Rectal smooth muscle tissue (tissue), 1 donor: Measurements from ENCODE around the gene IL34.

ENCODE experiments used
- H3K27ac ChIP-seq: one replicate; pipeline ENCODE4 v1.7.0; 2013; ENCODE audit warnings: low read depth, low read length, inconsistent platforms
- H3K27me3 ChIP-seq: one replicate; pipeline ENCODE4 v1.7.0; 2013; ENCODE audit warnings: low read length; ENCODE audit not compliant: control insufficient read depth, insufficient read depth
- H3K36me3 ChIP-seq: one replicate; pipeline ENCODE4 v1.7.0; 2013; ENCODE audit warnings: low read length; ENCODE audit not compliant: control insufficient read depth, insufficient read depth
- H3K4me1 ChIP-seq: one replicate; pipeline ENCODE4 v1.7.0; 2013; ENCODE audit warnings: low read length; ENCODE audit not compliant: control insufficient read depth, insufficient read depth
- H3K4me3 ChIP-seq: one replicate; pipeline ENCODE4 v1.7.0; 2013; ENCODE audit warnings: low read length
- H3K9ac ChIP-seq: one replicate; pipeline ENCODE4 v1.7.0; 2013; ENCODE audit warnings: low read length

The IL34 gene

DNA sequence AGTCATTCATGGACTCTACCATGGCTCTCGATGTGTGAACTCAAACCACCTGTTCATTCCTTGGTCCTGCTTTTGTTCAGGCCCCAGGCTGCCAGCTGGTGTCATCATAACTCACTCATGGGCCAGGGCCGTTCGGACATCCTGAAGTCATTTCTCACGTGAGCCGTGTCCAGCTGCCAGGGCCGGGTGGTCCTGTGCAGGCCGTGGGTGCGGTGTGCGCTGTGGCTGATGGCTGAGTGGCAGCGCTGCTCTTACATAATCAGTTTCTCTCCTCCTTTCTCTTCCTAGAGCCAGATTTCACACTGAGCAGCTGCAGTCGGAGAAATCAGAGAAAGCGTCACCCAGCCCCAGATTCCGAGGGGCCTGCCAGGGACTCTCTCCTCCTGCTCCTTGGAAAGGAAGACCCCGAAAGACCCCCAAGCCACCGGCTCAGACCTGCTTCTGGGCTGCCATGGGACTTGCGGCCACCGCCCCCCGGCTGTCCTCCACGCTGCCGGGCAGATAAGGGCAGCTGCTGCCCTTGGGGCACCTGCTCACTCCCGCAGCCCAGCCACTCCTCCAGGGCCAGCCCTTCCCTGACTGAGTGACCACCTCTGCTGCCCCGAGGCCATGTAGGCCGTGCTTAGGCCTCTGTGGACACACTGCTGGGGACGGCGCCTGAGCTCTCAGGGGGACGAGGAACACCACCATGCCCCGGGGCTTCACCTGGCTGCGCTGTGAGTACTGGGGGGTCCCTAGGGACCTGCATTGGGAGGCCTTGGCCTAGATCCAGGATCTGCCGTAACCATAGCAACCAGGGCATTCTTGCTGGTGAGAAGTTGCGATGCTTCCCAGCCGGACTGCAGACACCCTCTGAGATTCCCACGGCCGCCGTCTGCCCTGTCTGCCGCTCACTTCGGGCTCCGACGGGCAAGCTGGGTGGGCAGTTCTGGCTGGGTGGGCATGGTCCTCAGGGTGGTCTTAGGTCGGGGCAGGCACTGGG lies at the start of gene IL34:
TSS of gene IL34 (plus strand) at position 300 of the 982 bp plus-strand sequence. CDS start at position 689, 389 bp downstream.
- Histone ChIP-seq H3K27ac (peak within 1 kb of the TSS; percentile 15), H3K27me3 (no peaks in the 10 kb centered on the region), H3K9ac (no peak within 1 kb of the TSS), H3K36me3 (no peaks in the 10 kb centered on the region), H3K4me3 (no peak within 1 kb of the TSS), H3K4me1 (no peaks in the 10 kb centered on the region)

DNA sequence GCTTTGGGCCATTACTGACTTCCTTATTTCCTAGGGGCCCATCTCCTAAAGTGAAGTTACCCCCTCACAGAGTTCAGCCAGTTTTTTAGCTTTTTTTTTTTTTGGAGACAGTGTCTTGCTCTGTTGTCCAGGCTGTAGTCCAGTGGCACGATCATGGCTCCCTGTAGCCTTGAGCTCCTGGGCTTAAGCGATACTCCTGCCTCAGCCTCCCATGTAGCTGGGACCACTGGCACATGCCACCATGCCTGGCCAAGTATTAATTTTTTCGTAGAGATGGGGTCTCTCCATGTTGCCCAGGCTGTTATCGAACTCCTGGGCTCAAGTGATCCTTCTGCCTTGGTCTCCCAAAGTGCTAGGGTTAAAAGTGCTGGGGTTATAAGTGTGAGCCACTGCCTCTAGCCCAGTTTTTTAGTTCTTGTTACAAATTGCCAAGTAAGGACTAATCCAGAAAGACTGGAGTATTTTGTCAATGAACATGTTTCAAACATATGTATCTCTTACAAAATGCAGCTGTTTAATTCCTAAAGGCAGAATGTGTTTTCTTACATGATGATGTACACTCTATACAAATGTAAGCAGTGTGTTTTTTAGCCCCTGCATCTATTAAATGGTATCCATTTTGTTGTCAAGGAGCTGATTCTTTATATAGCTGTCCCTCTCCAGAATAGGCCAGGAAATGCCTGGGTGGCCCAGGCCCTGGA lies 49.1 kb upstream of the IL34 start:
- H3K4me3 ChIP-seq = no peak overlapping the region

DNA sequence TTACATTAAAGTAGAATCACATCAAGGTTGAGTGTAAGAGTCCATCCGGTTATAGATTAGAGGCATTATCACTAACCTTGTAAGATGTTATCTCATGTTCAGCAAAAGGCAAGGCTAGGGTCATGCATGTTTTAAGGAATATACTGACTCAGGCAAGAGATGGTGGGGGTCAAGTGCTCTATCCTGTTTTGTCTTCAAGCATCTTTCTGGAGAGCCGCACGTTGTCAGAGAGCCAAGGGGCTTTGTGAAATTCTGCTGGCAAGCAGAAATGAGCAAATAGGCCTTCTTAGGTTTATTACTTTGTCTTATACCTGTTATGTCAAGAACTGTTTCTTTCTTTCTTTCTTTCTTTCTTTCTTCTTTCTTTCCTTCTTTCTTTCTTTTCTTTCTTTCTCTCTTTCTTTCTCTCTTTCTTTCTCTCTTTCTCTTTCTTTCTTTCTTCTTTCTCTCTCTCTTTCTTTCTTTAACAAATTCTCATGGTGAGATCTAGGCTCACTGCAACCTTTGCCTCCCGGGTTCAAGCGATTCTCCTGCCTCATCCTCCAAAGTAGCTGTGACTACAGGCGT lies 47.3 kb upstream of the IL34 start:
- Histone ChIP-seq H3K27me3 (no peaks in the 10 kb centered on the region), H3K9ac (no peak overlapping the region), H3K4me3 (no peak overlapping the region), H3K27ac (no peak overlapping the region), H3K36me3 (no peaks in the 10 kb centered on the region), H3K4me1 (no peaks in the 10 kb centered on the region)

More for the DNA sequence above, 49.1 kb upstream of the IL34 start:
- Histone ChIP-seq H3K36me3 (no peaks in the 10 kb centered on the region), H3K4me1 (no peaks in the 10 kb centered on the region), H3K27ac (no peak overlapping the region), H3K27me3 (no peaks in the 10 kb centered on the region), H3K9ac (no peak overlapping the region)

DNA sequence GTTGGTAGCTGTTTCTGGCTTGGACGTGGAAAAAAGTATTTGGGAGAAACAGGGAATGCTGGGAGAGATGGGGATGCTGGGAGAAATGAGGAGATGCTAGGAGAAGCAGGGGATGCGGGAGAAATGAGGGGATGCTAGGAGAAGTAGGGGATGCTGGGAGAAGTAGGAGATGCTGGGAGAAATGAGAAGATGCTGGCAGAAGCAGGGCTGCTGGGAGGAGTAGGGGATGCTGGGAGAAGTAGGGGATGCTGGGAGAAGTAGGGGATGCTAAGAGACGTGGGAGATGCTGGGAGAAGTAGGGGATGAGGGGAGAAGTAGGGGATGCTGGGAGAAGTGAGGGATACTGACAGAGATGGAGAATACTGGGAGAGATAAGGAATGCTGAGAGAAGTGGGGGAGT lies 45.6 kb upstream of the IL34 start:
- Histone ChIP-seq H3K4me1 (no peaks in the 10 kb centered on the region), H3K27ac (no peak overlapping the region)

DNA sequence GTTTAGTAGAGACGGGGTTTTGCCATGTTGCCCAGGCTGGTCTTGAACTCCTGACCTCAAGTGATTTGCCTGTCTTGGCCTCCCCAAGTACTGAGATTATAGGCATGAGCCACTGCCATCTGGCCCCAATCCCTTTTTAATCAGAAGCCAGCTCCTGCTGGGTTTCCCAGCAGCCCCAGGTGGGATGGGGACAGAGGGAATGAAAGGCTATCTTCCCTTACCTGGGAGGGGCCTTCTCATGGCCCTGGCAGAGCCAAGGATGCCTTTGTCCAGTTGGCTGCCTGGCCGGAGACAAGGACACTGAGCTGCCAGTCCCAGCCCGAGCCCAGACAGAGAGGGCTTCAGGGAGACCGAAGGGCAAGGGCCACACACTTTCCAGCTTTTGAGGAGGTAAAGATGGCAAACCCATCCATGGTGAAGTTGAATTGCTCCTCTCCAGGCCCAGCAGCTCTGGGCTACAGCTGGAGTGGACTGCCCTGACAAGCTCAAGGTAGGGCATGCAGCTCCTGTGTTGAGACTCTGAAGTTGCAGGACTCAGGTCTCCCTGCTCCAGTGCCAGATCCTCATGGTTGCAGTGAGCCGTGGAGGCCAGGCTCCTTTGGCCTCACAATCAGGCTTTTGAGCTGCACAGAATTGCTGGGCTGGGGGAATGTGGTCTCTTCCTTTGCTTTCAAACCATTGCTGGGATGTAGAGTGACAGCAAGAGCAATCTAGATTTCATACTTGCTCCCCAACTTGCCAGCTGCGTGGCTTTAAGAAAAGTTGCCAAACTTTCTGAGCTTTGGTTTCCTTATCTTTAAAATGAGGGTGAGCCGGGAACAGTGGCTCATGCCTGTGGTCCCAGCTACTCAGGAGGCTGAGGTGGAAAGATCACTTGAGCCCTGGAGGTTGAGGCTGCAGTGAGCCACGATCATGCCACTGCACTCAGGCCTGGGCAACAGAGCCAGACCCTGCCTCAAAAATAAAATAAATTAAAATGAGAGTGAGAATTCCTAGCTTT lies 44.5 kb upstream of the IL34 start:
- H3K36me3 ChIP-seq = no peaks in the 10 kb centered on the region
- H3K27ac ChIP-seq = no peak overlapping the region
- no peaks in the 10 kb centered on the region for H3K27me3 ChIP-seq
- H3K9ac ChIP-seq = no peak overlapping the region
- H3K4me1 ChIP-seq = no peaks in the 10 kb centered on the region
- no peak overlapping the region for H3K4me3 ChIP-seq

More for the DNA sequence above, 45.6 kb upstream of the IL34 start:
- H3K9ac ChIP-seq = no peak overlapping the region
- no peaks in the 10 kb centered on the region for H3K27me3 ChIP-seq
- no peak overlapping the region for H3K4me3 ChIP-seq
- H3K36me3 ChIP-seq = no peaks in the 10 kb centered on the region

DNA sequence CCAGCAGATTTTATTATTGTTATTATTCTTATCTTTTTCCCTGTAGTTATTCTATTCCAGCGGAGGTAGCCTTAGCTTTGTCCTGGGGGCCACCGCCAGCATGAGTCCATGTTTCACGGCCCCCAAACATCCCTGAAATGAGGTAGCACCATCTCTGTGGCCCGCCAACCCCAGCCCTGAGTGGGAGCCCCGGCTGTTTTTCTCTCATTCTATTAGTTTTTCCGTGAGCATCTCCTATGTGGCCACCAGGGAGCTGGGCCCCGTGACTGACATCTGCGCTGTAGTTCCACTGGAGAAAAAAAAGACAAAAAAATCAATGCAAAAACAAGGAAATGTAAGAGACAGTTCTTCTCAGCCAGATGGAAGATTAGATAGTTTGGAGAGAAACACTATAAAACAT lies 43.5 kb upstream of the IL34 start:
- Histone ChIP-seq H3K4me3 (no peak overlapping the region), H3K27ac (no peak overlapping the region), H3K27me3 (no peaks in the 10 kb centered on the region), H3K36me3 (no peaks in the 10 kb centered on the region), H3K4me1 (no peaks in the 10 kb centered on the region), H3K9ac (no peak overlapping the region)

DNA sequence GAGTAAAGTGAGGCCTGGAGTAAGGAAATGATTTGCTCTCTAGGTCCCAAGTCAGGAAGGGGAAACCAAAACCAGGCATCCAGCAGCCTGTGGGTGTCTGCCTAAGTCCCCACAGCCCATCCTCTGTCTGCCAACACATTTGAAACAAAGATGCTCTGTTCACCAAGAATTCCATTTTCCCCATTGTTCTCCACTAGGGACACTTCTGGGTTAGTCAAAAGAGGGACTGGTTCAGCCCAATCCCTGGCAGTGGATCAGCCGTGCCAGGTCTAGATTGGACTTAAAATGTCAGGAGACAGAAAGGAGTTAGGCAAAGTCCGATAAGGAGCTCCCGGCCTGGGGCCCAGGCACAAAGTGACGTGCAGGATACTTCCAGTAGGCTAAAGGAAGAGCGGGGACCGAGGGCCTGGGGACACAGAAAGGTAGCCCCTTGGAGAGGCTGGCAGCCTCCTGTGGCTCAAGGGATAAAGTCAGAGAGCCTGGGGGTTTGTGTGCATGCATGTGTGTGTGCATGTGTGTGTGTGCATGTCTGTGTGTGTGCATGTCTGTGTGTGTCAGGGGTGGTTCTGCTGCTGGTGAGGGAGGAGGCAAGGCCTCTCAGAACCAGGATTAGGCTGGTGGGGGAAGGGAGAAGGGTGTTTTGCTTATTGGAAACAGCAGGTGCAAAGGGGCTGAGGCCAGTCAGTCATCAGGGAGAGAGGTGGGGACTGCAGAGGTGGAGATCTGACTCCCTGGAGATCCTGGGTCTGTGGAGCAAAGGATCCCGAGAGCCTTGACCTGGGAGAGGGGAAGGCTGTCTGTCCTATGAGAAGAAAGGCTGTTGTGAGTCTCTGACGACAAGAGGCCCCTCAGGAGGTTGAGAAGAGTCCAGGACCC lies 41.7 kb upstream of the IL34 start:
- no peaks in the 10 kb centered on the region for H3K27me3 ChIP-seq
- H3K4me1 ChIP-seq = no peaks in the 10 kb centered on the region
- no peaks in the 10 kb centered on the region for H3K36me3 ChIP-seq
- H3K9ac ChIP-seq = no peak overlapping the region
- no peak overlapping the region for H3K27ac ChIP-seq
- H3K4me3 ChIP-seq = no peak overlapping the region

DNA sequence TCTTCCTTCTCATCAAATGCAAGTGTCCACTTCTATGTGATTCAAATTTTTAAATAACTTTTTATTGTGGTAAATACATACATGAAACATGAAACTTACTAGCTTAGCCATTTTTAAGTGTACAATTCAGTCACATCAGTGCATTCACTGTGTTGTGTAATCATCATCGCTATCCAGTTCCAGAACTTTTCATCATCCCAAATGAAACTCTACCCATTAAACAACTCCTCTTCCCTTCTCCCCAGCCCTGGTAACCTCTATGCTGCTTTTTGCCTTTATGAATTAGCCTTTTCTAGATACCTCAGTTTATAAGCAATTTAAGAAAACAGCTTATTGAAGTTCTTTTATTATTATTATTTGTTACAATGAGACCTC lies 41.1 kb upstream of the IL34 start:
- no peaks in the 10 kb centered on the region for H3K4me1 ChIP-seq
- H3K27ac ChIP-seq = no peak overlapping the region
- no peak overlapping the region for H3K9ac ChIP-seq
- H3K27me3 ChIP-seq = no peaks in the 10 kb centered on the region
- H3K4me3 ChIP-seq = no peak overlapping the region
- no peaks in the 10 kb centered on the region for H3K36me3 ChIP-seq

DNA sequence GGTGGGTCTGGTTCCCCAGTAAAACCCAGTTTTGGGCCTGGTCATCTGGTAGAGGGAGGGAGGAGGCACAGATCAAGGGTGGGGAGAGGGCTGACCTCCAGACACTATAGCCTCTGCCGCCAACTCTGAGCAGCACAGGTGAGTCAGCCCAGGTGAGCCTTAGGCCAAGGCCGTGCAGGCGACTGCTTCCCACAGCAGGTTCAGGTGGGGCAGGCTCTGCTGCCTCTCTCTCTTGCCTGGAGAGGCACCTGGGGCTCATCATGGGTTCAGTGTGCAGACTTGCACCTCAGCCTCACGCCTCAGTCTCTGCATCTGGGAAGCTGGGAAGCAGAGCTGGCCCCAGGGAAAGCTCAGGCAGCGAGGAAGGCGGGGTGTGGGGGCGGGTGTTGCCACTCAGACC lies 37.8 kb upstream of the IL34 start:
- H3K36me3 ChIP-seq = no peaks in the 10 kb centered on the region
- H3K4me3 ChIP-seq = no peak overlapping the region
- no peaks in the 10 kb centered on the region for H3K27me3 ChIP-seq
- H3K9ac ChIP-seq = no peak overlapping the region
- H3K27ac ChIP-seq = no peak overlapping the region
- no peaks in the 10 kb centered on the region for H3K4me1 ChIP-seq

DNA sequence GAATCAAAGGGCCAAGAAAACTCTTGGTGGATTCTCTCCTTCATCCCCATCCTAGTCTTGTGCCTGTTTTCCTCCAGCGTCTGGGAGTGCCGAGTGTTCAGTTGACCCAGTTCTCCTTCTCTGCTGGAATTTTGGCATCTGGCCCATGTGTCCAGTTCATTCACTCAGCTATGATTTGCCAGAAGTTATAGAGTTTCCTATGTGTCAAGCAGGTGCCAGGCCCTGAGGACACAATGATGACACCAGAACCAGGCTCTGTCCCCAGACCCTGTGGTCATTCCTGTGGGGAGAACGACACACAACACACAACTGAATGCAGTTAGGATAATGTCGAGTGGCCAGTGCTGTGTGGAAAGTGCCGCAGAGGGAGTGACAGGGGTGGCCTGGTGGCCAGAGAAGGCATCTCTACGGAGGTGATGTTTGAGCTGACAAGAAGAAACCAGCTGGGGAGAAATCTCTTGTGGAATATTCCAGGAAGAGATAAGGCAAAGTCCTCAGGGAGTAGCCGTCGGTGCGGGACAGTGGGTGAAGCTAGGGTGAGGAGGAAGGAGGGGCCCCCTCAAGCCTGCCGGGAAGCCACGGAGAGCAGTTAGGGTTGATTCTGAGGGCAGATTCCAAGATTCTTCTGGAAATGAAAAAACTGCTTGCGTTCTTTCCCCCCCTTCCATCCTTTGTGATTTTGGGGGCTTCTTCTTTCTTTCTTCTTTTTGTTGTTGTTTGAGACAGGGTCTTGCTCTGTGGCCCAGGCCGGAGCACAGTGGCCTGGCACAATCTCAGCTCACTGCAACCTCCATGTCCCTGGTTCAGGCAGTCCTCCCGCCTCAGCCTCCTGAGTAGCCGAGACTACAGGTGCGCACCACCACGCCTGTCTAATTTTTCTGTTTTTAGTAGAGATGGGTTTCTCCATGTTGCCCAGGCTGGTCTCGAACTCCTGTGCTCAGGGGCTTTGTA lies 35.8 kb upstream of the IL34 start:
- no peak overlapping the region for H3K4me3 ChIP-seq
- no peaks in the 10 kb centered on the region for H3K27me3 ChIP-seq
- no peak overlapping the region for H3K9ac ChIP-seq
- H3K36me3 ChIP-seq = no peaks in the 10 kb centered on the region
- H3K4me1 ChIP-seq = peaks cover 3% of the 10 kb centered on the region
- H3K27ac ChIP-seq = no peak overlapping the region
